Hindlimb muscle (tissue), 1 donor: ENCODE results near the gene NAGPA. TPM values are rescaled to one million over a fixed set of nuclear protein-coding genes. Genes with fewer than 3 reads are reported as not detected.

Source experiments
- DNase-seq: peaks from one replicate; pipeline ENCODE4 v3.0.0-alpha.2; 2013
- polyA plus RNA-seq: library from polyadenylated mRNA; unstranded; fragments of 120-200 nt; gene quantifications from one replicate; pipeline ENCODE4 v1.2.1, GENCODE V29; 2013; ENCODE audit not compliant: insufficient read length

NAGPA gene
- polyA plus RNA-seq, 1 donor = 6.3 TPM

GRCh38 chr16:5027086-5027485 is 6.6 kb downstream of the NAGPA start:
- DNase-seq = no peak

- DNase-seq = no peak
These were observed 7.1 kb downstream of the NAGPA start for GRCh38 chr16:5026664-5027063.

- DNase-seq = no peak
These were observed 8.5 kb downstream of the NAGPA start for GRCh38 chr16:5025171-5025632.

- DNase-seq = no peak
These were observed 9.1 kb downstream of the NAGPA start for GRCh38 chr16:5024632-5025031.

- no peak for DNase-seq
These were observed 11.2 kb downstream of the NAGPA start for GRCh38 chr16:5022521-5022920.

- no peak for DNase-seq
These were observed 13.2 kb downstream of the NAGPA start for GRCh38 chr16:5020551-5020950.

GRCh38 chr16:5019775-5020174 is 14.0 kb downstream of the NAGPA start:
- no peak for DNase-seq

- peak; percentile 87 for DNase-seq
These were observed 14.9 kb downstream of the NAGPA start for GRCh38 chr16:5018793-5019192.

- DNase-seq = no peak
These were observed 16.1 kb downstream of the NAGPA start for GRCh38 chr16:5017678-5017969.

- no peak for DNase-seq
These were observed 16.6 kb downstream of the NAGPA start for GRCh38 chr16:5016967-5017677.

- no peak for DNase-seq
These were observed 17.8 kb downstream of the NAGPA start for GRCh38 chr16:5015887-5016286.

GRCh38 chr16:5015351-5015750 is 18.4 kb downstream of the NAGPA start:
- no peak for DNase-seq

- no peak for DNase-seq
These were observed 20.8 kb downstream of the NAGPA start for GRCh38 chr16:5012887-5013286.

GRCh38 chr16:5011637-5012036 is 22.1 kb downstream of the NAGPA start:
- no peak for DNase-seq

- DNase-seq = no peak
These were observed 23.0 kb downstream of the NAGPA start for GRCh38 chr16:5010576-5011329.

GRCh38 chr16:5008311-5008731 is 25.4 kb downstream of the NAGPA start:
- no peak for DNase-seq

GRCh38 chr16:5007256-5007655 is 26.5 kb downstream of the NAGPA start:
- no peak for DNase-seq

- DNase-seq = peak; percentile 51
These were observed 27.2 kb downstream of the NAGPA start for GRCh38 chr16:5006348-5007193.

GRCh38 chr16:5005916-5006315 is 27.8 kb downstream of the NAGPA start:
- DNase-seq = no peak

- DNase-seq = no peak
These were observed 29.4 kb downstream of the NAGPA start for GRCh38 chr16:5004311-5004710.

- no peak for DNase-seq
These were observed 29.9 kb downstream of the NAGPA start for GRCh38 chr16:5003828-5004227.

- no peak for DNase-seq
These were observed 30.5 kb downstream of the NAGPA start for GRCh38 chr16:5003211-5003610.

GRCh38 chr16:5002699-5003143 is 31.0 kb downstream of the NAGPA start:
- DNase-seq = no peak
